HG03460 (cell line): ENCODE data around the gene TMC6.
"Not testable (repeated sequence)": the region's sequence is repeated elsewhere in the genome, so short reads cannot be mapped to it uniquely, and the experiment has no call there.

Experiments used
- ATAC-seq: cut with Tn5 transposase; IDR thresholded peaks from one replicate; pipeline ENCODE4 v1.9.1; 2021; ENCODE audit not compliant: unreplicated experiment

TMC6 gene

DNA sequence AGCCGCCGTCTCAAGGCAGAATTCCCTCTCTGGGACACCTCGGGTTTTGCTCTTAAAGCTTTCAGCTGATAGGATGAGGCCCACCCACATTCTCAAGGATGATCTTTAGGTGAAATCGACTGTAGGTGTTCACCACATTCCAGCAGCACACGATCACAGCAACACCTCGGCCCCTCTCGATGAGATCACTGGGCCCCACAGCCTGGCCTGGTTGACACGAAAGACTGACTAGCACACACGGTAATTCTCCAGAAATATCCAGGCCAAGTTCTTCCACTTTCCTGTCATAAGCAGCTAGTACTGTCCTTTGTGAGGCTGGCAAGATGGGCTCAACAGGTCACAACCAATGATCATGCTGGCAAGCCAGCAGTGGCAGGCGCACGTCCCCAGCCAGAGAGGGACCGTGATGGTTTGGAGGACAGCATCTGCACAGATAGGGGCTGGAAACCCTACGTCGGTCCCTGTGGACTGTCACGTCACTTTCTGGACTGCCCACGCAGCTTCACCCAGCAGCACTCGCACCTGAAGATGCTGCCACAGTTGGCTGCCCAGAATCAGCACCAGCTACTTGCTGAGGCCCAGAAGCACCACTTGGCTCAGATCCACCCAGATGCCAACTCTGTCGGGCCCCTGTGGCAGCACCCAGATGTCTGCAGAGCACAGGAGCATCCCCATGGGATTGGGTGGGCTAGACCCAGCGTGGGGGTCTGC lies 17.4 kb downstream of the TMC6 start:
- ATAC-seq, result no peak

DNA sequence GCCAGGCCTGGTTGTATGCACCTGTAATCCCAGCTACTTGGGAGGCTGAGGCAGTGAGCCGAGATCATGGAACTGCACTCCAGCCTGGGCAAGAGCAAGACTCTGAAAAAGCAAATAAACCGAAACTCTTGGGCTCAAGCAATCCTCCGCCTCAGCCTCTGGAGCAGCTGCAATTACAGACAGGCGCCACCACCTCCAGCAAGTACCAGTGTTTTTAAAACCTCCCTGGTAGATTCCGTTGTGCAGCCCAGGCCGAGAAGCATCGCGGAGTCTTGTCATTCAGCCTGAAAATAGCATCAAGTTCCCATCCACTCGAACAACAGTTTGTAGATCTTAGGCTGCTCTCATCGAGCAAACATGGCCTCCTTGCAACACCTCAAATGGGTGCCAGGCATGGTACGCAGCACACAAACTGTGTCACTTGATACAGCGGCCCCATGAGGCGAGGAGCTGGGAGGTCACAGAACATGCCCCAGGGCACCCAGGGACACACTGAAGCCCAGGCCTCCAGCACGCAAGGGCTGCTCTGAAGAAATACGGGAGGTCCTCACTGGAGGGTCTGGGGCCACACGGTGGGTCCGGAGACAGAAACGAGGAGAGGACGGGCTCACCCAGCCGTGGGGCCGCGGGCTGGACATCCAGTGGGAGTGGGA lies 18.1 kb downstream of the TMC6 start:
- ATAC-seq, result no peak

DNA sequence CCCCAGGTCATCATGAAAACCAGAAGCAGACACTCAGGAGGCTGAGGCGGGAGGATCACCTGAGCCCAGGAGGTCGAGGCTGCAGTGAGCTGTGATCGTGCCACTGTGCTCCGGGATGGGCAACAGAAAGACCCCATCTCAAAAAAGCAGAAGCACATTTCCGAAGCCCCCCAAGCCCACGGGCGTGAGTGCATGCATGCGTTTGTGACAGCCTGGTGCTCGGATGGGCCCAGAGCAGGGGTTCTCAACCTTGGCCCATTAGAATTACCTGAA lies 19.1 kb downstream of the TMC6 start:
- ATAC-seq, result no peak

DNA sequence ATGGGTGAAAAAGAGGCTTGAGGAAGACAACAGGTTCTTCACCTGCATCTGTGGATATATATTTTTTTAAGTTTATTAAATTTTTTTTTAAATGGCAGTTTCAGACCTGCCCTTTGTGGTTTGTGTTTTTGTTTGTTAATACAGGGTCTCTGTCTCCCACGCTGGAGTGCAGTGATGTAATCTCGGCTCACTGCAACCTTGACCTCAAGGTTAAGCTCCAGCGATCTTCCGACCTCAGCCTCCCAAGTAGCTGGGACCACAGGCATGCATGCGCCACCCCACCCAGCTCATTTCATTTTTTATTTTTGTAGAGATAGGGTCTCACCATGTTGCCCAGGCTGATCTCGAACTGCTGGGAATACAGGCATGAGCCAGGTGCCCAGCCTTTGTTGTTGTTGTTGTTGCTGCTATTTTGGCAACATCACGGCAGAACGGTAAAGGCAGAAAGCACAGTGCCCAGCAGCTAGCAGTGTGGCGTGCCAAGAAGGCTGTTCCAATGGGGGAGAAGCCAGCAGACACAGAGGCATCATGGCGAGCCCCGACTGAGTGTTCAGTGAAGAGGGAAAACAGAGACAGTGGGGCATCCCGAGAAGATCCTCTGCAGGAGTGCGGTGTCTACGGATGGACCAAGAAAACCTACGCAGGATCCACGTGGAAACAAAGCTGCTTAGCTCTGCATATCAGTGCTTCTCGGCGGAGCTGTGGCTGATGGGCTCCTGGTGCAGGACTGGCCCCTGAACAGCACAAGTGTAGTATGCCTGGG lies 19.6 kb downstream of the TMC6 start:
- ATAC-seq, result no peak

DNA sequence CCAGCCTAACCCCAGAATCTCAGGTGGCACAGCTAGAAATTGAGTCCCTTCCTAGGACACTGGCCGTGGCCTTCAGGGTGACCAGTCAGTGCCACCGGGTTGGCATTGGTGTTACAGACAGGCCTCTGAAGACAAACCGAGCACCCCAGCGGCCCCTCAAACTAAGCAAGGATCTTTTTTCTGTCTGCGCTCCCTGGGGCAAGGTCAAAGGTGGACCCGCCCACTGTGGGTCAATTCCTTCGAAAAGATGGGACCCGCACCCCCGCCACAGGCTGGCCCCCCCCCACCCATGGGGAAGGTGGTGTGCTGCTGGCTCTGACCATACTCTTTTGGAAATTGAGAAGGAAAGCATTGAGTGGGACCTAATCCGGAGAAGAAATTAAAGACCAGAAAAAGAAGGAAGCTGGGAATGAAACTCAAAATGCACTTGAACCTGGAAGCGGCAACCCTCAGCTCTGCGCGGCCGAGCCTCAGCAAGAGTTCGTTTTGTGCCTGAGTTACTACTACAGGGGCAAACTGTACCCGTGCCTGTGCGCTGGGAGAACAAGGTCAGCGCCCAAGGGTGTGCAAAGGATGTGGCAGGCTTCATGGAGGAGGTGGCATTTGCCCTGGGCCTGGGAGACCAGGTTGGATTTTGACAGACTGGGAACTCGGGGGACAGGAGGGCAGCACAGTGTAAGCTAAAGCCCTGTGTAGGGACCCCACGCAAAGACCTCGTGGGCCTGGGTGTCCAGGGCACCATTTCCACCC lies 20.4 kb downstream of the TMC6 start:
- ATAC-seq, result no peak

DNA sequence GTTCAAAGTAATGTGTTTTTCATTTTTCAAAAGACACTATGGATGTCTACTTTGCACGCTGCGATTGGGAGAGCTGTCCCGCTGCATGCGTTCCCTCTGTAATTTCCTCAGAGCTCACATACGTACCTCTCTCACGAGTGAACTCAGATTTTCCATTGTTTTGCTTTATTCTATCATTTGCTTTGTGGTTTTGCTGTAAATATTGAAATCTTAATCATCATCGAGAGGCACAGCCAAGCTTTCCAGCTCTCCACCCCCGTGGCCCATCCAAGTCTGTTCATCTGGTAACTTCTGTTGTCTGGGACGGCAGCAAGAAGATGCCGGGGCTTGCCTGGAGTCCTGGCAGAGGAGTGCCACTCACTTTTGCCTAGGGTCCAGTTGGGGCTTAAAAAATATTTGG lies 21.1 kb downstream of the TMC6 start:
- no peak for ATAC-seq

DNA sequence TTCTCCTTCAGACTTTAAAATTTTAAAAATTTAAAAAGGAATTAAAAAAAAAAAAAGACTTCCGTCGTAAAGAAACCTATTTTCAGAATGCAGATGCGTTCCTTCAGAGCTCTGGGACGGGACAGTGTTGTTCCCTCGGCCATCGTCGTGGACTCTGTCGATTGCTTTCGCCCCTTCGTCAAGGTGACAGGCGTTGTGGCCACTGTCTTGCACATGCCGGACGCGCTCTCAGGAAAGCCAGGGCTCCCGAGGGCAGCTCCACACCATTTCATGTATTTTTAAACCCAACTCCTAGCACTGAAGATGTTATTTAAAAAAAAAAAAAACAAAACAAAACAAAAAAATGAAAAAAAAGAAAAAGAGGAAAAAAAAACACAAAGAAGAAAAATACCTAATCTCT lies 22.3 kb downstream of the TMC6 start:
- no peak for ATAC-seq

DNA sequence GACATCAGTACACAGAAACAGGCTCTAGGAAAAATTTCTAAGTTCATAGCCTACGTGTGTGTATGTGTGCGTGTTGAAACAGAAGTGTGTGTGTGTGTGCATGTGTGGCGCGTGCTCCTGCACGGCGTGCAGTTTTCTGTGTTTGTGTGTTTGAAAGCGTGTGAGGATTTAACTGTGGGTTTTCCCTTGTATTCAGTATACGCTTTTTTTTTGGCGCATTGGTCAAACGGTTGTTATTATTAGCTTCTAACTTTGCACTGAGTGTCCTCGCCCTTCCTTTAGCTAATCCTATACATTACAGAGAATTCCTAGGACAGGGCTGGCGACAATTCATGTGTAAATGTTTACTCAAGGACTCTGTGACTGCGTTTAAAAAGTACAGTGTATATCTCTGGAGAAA lies 23.0 kb downstream of the TMC6 start:
- ATAC-seq, result no peak

DNA sequence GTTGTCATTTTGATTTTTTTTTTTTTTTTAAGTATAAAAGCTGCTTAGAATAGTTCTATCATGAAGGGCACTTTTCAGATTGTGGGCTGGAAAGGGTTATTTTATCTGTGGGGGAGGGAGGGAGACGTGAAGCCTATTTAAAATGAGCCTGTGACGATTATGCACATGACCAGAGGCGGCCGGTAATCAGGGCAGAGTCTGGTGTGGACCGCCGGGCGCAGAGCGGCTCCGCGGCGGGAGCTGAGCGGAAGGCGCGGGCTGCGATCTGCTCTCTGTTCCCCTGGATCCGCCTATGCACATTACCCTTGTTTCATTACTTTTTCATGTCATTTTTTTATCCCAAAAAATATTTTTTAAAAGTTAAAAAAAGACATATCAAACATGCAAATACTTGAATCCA lies 23.5 kb downstream of the TMC6 start:
- ATAC-seq, result no peak

DNA sequence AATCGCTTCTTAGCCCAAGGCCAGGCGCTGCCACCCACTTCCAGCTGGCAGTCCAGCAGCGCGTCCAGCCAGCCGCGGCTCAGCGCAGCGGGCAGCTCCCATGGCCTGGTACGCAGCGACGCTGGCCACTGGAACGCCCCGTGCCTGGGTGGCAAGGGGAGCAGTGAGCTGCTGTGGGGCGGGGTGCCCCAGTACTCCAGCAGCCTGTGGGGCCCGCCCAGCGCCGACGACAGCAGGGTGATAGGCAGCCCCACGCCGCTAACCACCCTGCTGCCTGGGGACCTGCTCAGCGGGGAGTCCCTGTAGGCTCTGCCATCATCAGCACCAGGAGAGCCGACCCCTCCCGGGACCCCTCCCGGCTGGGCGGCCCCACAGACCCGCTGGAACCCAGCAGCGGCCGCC lies 24.0 kb downstream of the TMC6 start:
- ATAC-seq, result no peak

DNA sequence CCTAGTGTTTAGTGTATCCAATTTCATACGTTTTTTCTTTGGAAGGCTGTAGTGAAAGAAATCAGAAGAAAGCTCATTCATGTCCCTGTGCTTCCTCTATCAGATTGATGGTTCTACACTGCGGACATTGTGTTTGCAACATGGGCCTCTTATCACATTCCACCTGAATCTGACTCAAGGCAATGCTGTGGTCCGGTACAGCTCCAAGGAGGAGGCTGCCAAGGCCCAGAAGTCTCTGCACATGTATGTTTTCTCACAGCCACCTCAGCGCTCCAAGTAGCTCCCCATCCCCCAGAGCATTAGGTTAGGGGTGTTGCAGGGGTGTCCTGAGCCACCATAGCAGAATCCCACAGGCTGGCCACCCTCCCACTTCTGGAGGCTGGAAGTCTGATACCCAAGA lies 25.2 kb downstream of the TMC6 start:
- ATAC-seq, result no peak

DNA sequence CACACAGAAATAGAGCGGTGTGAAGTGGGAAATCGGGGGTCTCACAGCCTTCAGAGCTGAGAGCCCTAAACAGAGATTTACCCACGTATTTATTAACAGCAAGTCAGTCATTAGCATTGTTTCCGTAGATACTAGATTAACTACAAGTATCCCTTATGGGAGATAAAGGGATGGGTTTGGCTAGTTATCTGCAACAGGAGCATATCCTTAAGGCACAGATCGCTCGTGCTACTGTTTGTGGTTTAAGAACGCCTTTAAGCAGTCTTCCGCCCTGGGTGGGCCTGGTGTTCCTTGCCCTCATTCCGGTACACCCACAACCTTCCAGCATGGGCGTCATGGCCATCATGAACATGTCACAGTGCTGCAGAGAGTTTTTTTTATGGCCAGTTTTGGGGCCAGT lies 27.0 kb downstream of the TMC6 start:
- no peak for ATAC-seq

DNA sequence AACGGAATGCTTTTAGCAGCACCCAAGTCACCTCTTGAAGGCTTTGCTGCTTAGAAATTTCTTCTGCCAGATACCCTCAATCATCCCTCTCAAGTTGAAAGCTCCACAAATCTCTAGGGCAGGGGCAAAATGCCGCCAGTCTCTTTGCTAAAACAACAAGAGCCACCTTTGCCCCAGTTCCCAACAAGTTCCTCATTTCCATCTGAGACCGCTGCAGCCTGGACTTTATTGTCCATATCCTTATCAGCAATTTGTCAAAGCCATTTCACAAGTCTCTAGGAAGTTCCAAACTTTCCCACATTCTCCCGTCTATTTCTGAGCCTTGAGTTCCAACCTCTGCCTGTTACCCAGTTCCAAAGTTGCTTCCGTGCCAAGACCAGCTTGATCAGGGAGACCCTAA lies 27.4 kb downstream of the TMC6 start:
- ATAC-seq, result no peak

DNA sequence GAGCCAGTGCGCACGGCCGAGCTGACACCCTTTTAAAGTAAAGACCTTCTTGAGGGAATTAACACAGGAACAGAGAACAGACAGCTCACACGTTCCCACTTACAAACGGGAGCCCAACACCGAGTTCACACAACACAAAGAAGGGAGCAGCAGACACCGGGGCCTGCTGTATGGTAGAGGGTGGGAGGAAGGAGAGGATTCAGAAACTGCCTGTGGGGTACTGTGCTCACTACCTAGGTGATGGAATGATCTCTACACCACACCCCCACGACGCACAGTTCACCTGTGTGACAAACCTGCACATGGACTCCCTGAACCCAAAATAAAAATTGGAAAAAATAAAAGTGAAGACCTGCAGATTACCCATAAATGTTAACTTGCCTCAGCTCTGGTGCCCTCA lies 32.5 kb downstream of the TMC6 start:
- no peak for ATAC-seq

DNA sequence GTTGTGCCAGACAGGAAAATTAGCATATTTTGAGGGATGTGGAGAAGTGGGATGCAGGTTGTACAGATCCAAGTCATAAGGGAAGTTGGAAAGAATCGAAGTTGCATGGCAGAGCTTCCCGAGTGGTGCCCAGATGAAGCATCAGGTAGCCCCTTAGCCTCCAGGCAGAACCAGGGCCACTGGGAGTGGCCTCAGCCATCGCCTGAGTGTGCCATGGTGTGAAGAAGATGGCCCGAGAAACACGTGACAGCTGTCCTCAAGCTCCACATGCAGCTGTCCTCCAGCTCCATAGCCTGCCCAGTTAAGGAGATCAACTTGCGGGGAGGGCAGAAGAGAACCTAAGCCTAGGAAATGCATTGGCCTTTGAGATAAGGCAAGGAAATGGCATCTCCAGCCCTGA lies 33.5 kb downstream of the TMC6 start:
- no peak for ATAC-seq

DNA sequence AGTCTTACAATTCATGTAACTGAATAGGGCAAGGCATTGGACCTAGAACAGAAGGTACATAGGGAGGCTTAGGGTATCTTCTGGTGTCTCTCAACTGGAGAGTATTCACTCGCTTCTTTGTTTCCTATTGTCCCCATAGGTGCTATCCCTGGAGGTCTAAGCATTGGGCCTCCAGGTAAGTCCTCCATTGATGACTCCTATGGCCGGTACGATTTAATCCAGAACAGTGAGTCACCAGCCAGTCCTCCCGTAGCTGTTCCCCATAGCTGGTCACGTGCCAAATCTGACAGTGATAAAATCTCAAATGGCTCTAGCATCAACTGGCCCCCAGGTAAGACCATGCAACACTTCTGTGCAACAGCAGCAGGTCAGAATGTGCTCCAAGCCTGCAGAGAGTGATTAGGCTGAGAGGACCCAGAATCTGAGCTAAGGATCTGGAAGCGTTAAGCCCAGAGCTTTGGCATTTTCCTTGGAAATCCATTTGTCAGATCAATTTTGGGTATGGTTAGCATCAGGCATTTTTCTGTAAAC lies 35.7 kb downstream of the TMC6 start:
- no peak for ATAC-seq

DNA sequence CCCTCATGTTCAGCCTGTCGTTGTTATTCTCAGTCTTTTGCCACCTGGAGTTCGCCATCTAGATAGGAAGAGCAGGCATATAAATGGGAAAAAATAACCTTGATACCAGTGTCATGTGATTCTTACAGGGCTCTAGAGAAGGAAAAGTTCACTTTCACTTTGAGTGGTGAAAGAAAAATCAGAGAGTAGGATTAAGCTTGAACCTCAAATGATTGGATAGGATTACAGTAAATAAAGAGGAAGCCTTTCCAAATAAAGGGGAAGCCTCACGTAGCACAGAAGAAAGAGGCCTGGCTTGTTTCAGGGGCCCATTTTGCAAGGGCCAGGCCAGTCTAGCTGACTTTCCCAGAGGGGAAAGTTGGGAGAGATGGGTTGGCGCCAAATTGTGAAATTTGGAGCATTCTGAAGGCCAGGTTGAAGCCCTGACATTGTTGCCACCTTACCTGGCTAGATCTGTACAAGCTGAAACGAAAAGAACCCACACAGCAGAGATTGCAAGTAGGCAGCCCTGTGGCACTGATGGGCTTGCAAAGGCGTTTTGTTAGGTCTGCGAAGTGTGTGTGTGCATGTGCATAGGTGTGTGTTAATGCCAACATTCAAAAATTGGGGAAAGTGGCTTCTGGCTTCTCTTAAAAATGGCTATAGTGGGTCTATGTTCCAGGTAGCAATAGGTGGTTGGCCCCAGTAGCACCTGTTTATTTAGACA lies 38.8 kb downstream of the TMC6 start:
- ATAC-seq, result no peak

DNA sequence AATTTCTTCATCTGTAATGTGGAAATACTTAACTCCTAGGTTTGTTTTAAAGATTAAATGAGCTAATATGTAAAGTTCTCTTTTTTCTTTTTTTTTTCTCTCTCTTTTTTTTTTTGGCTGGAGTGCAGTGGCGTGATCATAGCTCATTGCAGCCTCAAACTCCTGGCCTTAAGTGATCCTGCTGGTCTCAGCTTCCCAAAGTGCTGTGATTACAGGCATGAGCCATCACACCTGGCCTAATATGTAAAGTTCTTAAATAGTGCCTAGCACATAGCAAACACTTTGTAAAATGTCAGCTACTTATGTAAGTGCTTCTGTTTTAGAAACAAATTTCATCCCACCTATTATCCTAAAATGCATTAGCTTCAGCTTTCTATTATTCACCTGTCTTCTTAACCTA lies 40.0 kb downstream of the TMC6 start:
- no peak for ATAC-seq

DNA sequence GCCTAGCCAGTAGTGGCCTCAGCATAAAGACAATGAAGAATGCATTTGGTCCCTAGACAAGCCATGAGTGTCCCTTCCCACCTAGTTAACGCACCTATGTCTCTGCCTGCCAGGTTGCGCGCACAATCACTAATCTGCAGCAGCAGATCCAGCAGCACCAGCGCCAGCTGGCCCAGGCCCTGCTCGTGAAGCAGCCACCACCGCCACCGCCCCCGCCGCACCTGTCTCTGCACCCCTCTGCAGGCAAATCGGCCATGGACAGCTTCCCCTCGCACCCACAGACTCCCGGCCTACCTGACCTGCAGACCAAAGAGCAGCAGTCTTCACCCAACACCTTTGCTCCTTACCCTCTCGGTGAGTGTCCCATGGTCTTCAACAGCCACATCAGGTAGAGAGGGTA lies 41.8 kb downstream of the TMC6 start:
- ATAC-seq, result no peak

DNA sequence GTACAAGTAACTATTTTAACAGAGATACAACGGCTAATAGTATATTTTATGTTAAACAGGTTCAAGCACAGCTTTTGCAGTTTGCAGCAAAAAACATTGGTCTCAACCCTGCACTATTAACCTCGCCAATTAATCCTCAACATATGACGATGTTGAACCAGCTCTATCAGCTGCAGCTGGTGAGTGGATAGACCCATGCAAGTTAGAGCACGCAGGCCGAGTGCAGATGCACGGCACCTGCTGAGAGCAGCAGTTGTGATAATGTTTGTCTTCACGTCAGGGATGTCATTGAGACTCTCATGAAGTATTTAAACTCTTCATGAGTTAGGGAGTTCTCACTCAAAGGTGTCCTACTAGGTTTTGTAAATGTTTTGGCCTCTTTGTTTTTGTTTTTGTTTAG lies 45.6 kb downstream of the TMC6 start:
- no peak for ATAC-seq

DNA sequence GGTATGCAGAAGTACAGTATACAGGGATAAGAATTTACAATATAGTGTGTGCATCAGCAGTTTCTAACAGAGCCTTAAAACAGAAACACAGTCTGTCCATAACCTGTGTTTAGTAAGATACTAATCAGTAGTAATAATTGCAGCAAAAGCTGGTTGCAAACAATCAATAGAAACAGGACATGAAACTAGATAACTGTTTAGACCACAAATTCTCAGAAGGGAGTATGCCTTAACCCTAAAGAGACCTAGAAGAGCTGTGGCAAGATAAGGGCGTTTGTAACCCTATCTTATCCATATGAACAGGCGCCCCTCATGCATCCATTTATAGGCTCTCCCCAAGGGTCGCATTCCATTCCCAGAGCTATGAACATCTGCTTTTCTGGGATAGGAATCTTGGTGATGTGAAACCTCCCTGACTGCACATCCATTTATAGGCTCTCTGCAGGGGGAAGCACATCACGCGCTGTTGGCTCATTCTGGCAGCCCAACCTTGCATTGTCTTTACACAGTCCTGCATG lies 46.1 kb downstream of the TMC6 start:
- ATAC-seq, result not testable (repeated sequence)
